Measurements from ENCODE around the gene C20orf141. TPM values are rescaled to one million over a fixed set of nuclear protein-coding genes. Genes with fewer than 3 reads are reported as not detected.
A peak's percentile ranks its signal among the peaks of the same experiment; 100 is the strongest.

The C20orf141 gene
- total RNA-seq, 1 donor from 2014 or later, result not detected

DNA sequence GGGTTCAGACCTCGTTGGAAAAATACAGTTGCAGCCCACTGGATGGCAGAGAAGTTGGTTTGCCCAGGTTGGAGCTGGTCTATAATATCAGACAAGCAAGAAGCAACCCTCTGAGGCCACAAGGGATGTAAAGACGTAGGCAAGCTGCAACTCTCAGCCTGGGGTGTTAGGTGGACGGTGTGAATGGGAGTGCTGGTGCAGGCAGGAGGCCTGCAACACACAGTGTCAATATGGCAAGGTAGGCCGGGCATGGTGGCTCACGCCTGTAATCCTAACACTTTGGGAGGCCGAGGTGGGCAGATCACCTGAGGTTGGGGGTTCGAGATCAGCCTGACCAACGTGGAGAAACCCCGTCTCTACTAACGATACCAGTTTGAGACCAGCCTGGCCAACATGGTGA lies 36.3 kb downstream of the C20orf141 start:
- intact Hi-C loops (cut with DNase I), result no loop called here
- peak; percentile 13 to 79 for DNase-seq (ENCODE audit: extremely low spot score in 2 of 2)

DNA sequence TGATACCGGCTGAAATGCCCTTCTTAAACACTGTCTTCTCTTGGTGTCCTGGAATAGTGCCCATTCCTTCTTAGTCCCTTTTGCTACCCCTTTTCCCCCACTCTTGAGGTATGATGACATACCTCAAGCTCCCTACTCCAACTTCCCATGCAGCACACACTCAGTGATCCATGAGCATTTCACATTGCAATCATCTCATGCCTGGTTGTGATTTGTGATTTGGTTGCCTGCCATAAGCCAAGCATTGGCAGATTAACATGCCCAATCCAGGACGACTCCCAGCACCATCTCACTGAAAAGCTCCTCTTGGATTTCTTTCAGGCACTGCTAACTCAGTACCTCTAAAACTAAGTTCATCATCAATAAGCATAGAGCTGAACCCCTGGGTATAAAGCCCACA lies 43.8 kb downstream of the C20orf141 start:
- no peaks in the 10 kb centered on the region for H3K4me1 ChIP-seq

More for the DNA sequence above, 36.3 kb downstream of the C20orf141 start:
- Histone ChIP-seq H3K4me3 (no peak overlapping the region), H3K27me3 (no peaks in the 10 kb centered on the region), H3K4me1 (no peaks in the 10 kb centered on the region), H3K36me3 (peaks cover 0 to 4% of the 10 kb centered on the region in 2 donors), H3K9me3 (no peaks in the 10 kb centered on the region), H3K27ac (no peak overlapping the region)
- no peak for TF ChIP-seq POLR2A (IDR thresholded peaks at IDR 0.05)
- no peak for TF ChIP-seq POLR2AphosphoS5 (IDR thresholded peaks at IDR 0.05; ENCODE audit: insufficient read depth in 1 of 2, low read depth in 1 of 2)
- TF ChIP-seq, protein P1, sequence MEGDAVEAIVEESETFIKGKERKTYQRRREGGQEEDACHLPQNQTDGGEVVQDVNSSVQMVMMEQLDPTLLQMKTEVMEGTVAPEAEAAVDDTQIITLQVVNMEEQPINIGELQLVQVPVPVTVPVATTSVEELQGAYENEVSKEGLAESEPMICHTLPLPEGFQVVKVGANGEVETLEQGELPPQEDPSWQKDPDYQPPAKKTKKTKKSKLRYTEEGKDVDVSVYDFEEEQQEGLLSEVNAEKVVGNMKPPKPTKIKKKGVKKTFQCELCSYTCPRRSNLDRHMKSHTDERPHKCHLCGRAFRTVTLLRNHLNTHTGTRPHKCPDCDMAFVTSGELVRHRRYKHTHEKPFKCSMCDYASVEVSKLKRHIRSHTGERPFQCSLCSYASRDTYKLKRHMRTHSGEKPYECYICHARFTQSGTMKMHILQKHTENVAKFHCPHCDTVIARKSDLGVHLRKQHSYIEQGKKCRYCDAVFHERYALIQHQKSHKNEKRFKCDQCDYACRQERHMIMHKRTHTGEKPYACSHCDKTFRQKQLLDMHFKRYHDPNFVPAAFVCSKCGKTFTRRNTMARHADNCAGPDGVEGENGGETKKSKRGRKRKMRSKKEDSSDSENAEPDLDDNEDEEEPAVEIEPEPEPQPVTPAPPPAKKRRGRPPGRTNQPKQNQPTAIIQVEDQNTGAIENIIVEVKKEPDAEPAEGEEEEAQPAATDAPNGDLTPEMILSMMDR (IDR thresholded peaks at IDR 0.05), result no peak

DNA sequence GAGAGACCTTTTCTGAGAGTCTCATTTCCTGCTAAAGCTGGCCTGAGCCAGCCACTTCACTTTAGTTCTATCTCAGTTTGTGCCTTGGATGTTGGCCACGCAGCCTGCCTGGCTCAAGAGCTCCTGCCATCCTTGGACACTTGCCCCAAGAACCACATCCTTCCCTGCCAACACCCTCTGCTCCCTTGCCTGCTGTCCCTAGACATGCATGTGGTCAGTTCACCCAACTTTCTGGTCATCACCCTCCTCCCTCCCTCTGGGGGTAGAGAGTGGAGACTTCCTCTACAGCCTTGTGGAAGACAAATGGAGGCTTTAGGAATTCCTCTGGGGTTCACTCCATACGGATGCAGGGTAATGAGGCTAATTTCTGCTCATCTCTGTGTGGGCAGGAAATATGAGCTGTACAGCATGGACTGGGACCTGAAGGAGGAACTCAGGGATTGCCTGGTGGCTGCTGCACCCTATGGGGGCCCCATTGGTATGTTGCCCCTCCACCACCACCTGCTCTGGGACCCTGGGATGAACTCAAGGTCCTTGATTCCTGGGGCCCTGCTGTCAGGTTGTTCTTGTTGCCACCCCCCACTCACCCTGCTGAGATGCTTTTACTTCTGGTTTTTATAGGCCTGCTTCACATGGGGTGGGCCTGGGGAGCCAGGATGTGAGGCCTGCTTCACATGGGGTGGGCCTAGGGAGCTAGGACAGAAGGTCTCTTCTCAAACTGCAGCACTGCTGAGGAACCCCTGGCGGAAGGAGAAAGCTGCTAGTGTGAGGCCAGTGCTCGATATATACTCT lies 44.7 kb downstream of the C20orf141 start:
- intact Hi-C loops (cut with DNase I), result no loop called here
- Histone ChIP-seq H3K27me3 (no peaks in the 10 kb centered on the region), H3K4me1 (no peaks in the 10 kb centered on the region), H3K27ac (no peak overlapping the region), H3K4me3 (no peak overlapping the region), H3K36me3 (peaks cover 0 to 33% of the 10 kb centered on the region in 2 donors), H3K9me3 (no peaks in the 10 kb centered on the region)
- TF ChIP-seq POLR2AphosphoS5 (IDR thresholded peaks at IDR 0.05; ENCODE audit: insufficient read depth in 1 of 2, low read depth in 1 of 2) (no peak), POLR2A (IDR thresholded peaks at IDR 0.05) (no peak)
- TF ChIP-seq, protein P1 (IDR thresholded peaks at IDR 0.05), result no peak
- DNase-seq (ENCODE audit: extremely low spot score in 2 of 2), result no peak

More for the DNA sequence above, 43.8 kb downstream of the C20orf141 start:
- Histone ChIP-seq H3K4me3 (no peak overlapping the region), H3K36me3 (peaks cover 0 to 27% of the 10 kb centered on the region in 2 donors), H3K9me3 (no peaks in the 10 kb centered on the region), H3K27me3 (no peaks in the 10 kb centered on the region), H3K27ac (no peak overlapping the region)
- intact Hi-C loops (cut with DNase I), result no loop called here
- no peak for DNase-seq (ENCODE audit: extremely low spot score in 2 of 2)
- TF ChIP-seq, protein P1 (IDR thresholded peaks at IDR 0.05), result no peak
- no peak for TF ChIP-seq POLR2AphosphoS5 (IDR thresholded peaks at IDR 0.05; ENCODE audit: insufficient read depth in 1 of 2, low read depth in 1 of 2)
- TF ChIP-seq POLR2A (IDR thresholded peaks at IDR 0.05), result no peak

DNA sequence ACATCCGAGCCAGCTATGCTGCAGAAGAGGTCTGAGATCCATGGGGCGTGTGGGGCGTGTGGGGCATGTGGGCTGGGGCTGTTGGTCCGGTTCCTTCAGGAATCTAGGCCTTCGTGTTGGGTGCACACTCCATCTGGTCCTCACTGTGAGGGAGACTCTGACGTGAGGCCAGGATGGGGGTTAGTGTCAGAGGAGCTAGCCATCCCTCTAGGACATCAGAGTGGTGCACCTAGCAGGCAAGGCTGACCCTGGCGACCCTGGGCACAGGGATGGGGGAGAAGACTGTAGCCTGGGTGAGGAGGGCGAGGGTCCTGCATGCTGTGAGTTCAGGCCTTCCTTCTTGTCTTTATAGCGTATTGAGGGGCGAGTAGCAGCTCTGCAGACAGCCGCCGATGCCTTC lies 49.8 kb downstream of the C20orf141 start:
- Histone ChIP-seq H3K9me3 (no peaks in the 10 kb centered on the region), H3K27me3 (no peaks in the 10 kb centered on the region), H3K4me3 (no peak overlapping the region), H3K27ac (no peak overlapping the region), H3K4me1 (peaks cover 3% of the 10 kb centered on the region), H3K36me3 (peaks cover 0 to 51% of the 10 kb centered on the region in 2 donors)
- no peak for TF ChIP-seq POLR2AphosphoS5 (IDR thresholded peaks at IDR 0.05; ENCODE audit: insufficient read depth in 1 of 2, low read depth in 1 of 2)
- TF ChIP-seq, protein P1 (IDR thresholded peaks at IDR 0.05), result no peak
- no peak for TF ChIP-seq POLR2A (IDR thresholded peaks at IDR 0.05)
- no peak for DNase-seq (ENCODE audit: extremely low spot score in 2 of 2)
- intact Hi-C loops (cut with DNase I), result no loop called here

DNA sequence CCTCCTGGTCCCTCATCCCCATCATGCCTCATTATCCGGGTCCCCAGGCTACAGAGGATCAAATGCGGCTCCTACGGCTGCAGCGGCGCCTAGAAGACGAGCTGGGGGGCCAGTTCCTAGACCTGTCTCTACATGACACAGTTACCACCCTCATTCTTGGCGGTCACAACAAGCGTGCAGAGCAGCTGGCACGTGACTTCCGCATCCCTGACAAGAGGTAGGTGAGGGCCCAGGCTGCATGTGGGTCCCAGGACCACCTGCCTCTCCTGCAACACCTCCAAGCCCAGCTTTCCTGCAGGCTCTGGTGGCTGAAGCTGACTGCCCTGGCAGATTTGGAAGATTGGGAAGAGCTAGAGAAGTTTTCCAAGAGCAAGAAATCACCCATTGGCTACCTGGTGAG lies 50.3 kb downstream of the C20orf141 start:
- DNase-seq (ENCODE audit: extremely low spot score in 2 of 2), result no peak
- Histone ChIP-seq H3K27me3 (no peaks in the 10 kb centered on the region), H3K4me1 (peaks cover 7% of the 10 kb centered on the region), H3K36me3 (peaks cover 0 to 51% of the 10 kb centered on the region in 2 donors), H3K4me3 (no peak overlapping the region), H3K9me3 (no peaks in the 10 kb centered on the region), H3K27ac (no peak overlapping the region)
- TF ChIP-seq POLR2A (IDR thresholded peaks at IDR 0.05) (no peak), POLR2AphosphoS5 (IDR thresholded peaks at IDR 0.05; ENCODE audit: insufficient read depth in 1 of 2, low read depth in 1 of 2) (no peak)
- TF ChIP-seq, protein P1 (IDR thresholded peaks at IDR 0.05), result no peak
- intact Hi-C loops (cut with DNase I), result no loop called here
